ENCODE data around the gene NBAS.

The NBAS gene

GRCh38 chr2:15359716-15360531 lies 201.2 kb downstream of the NBAS start:
- TF ChIP-seq GATA1 (IDR thresholded peaks at IDR 0.05; ENCODE audit: low read depth, low read length) (no peak), POLR2A (IDR thresholded peaks at IDR 0.05; ENCODE audit: low read length) (no peak)
- no peak for DNase-seq

- TF ChIP-seq GATA1 (IDR thresholded peaks at IDR 0.05; ENCODE audit: low read depth, low read length) (no peak), POLR2A (IDR thresholded peaks at IDR 0.05; ENCODE audit: low read length) (no peak)
- DNase-seq = no peak
These were observed 203.2 kb downstream of the NBAS start for GRCh38 chr2:15357922-15358321.

- no peak for DNase-seq
These were observed 203.9 kb downstream of the NBAS start for GRCh38 chr2:15357186-15357585.

DNA sequence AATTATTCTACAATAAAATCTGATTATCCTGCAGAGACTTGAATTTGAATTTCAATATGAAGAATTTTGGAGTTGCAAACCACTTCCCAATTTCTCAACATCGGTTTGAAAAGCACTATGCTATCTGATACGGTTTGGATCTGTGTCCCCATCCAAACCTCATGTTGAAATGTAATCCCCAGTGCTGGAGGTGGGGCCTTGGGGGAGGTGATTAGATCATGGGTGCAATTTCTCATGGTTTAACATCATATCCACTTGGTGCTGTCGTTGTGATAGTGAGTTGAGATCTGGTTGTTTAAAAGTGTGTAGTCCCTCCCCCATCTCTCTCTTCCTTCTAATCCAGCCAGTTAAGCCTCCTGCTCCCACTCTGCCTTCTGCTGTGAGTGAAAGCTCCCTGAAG lies 205.7 kb downstream of the NBAS start:
- DNase-seq = no peak
- TF ChIP-seq POLR2A (IDR thresholded peaks at IDR 0.05; ENCODE audit: low read length) (no peak), GATA1 (IDR thresholded peaks at IDR 0.05; ENCODE audit: low read depth, low read length) (no peak)

More at GRCh38 chr2:15357186-15357585, 203.9 kb downstream of the NBAS start:
- no peak for TF ChIP-seq GATA1 (IDR thresholded peaks at IDR 0.05; ENCODE audit: low read depth, low read length)
- TF ChIP-seq POLR2A (IDR thresholded peaks at IDR 0.05; ENCODE audit: low read length) = no peak

GRCh38 chr2:15354596-15355366 lies 206.4 kb downstream of the NBAS start:
- no peak for TF ChIP-seq GATA1 (IDR thresholded peaks at IDR 0.05; ENCODE audit: low read depth, low read length)
- no peak for TF ChIP-seq POLR2A (IDR thresholded peaks at IDR 0.05; ENCODE audit: low read length)
- DNase-seq = no peak

- no peak for DNase-seq
- TF ChIP-seq POLR2A (IDR thresholded peaks at IDR 0.05; ENCODE audit: low read length) = no peak
- TF ChIP-seq GATA1 (IDR thresholded peaks at IDR 0.05; ENCODE audit: low read depth, low read length) = no peak
These were observed 208.8 kb downstream of the NBAS start for GRCh38 chr2:15352363-15352762.

DNA sequence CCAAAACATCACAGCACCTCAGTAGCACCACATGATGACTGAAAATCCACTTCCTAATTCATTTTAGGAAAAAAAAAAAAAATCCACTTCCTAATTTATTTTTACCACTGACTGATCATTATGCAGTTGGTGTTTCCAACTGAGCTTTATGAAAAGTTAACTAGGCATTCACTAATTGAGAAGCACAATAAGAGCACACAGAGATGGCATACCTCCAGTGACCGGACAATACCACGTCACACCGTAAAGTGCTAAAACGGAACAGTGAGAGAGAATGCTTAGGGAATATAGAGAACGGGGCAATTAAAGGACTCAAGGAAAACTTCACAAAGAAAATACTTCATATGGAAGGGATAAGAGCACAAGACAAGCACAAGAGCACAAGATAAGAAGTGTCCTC lies 212.5 kb downstream of the NBAS start:
- TF ChIP-seq GATA1 (IDR thresholded peaks at IDR 0.05; ENCODE audit: low read depth, low read length) (no peak), POLR2A (IDR thresholded peaks at IDR 0.05; ENCODE audit: low read length) (no peak)
- DNase-seq = no peak

DNA sequence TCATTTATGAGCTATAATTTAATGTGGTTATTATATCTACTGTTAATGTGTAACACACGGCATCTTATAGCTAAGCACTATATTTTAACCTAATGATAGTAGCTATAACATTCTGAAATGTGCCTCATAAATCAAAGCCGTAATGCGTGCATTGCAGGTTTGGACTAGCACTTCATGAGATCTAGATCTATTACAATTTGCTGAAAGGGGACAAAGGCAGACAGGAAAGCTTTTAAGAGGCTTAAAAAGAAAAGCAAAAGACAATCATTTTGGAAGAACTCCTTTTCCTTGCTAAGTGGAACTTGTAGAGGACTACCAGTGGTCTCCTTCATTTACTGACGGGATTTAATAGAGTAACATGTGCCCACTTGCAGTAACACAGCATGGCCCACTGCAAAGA lies 213.1 kb downstream of the NBAS start:
- DNase-seq = no peak
- TF ChIP-seq POLR2A (IDR thresholded peaks at IDR 0.05; ENCODE audit: low read length) (no peak), GATA1 (IDR thresholded peaks at IDR 0.05; ENCODE audit: low read depth, low read length) (no peak)

GRCh38 chr2:15346624-15347023 lies 214.5 kb downstream of the NBAS start:
- no peak for DNase-seq
- TF ChIP-seq GATA1 (IDR thresholded peaks at IDR 0.05; ENCODE audit: low read depth, low read length) (no peak), POLR2A (IDR thresholded peaks at IDR 0.05; ENCODE audit: low read length) (no peak)

DNA sequence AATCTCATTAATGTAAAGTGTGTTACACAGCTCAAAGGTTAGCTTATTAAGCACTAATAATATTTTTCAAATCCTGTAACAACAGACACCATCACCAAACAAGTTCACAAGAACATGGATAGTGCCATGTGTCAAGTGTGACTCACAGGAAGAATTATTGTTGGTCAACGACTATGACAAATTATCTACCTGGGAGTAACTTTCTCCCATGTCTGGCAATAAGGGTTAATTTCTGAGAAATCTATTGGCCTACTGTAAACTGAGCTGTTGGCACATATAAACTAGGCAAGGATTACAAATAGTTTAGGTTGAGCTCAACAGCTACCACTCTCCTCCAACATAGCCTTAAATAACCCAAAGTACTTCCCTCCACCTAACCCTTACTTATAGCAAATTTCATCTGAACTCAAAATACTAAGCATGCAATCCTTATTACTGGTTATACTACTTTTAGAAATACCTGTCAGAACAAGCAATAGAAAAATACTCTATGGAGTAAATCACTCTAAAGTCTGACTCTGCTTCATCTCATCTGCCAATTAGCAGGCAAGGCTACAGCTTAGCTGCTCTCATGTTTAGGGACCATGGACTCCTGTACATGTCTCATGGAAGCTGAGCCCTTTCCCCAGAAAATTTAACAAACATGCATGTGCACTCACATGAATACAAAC lies 223.0 kb downstream of the NBAS start:
- no peak for TF ChIP-seq GATA1 (IDR thresholded peaks at IDR 0.05; ENCODE audit: low read depth, low read length)
- no peak for TF ChIP-seq POLR2A (IDR thresholded peaks at IDR 0.05; ENCODE audit: low read length)
- DNase-seq = no peak

GRCh38 chr2:15334644-15335326 lies 226.3 kb downstream of the NBAS start:
- TF ChIP-seq POLR2A (IDR thresholded peaks at IDR 0.05; ENCODE audit: low read length) = no peak
- no peak for TF ChIP-seq GATA1 (IDR thresholded peaks at IDR 0.05; ENCODE audit: low read depth, low read length)
- DNase-seq = no peak

DNA sequence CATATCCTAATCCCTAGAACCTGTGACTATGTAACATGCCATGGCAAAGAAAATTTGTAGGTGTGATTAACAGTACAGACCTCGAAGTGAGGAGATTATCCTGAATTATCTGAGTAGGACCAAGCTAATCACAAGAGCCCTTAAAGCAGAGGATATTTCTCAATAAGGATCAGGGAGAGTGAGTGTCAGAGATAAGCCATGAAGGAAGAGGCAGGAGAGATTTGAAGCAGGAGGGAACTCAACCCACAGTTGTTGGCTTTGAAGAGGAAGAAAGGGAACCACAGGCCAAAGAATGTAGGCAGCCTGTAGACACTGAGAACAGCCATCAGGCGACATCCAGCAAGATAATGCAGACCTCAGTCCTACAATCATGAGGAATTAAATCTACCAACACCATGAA lies 229.3 kb downstream of the NBAS start:
- TF ChIP-seq GATA1 (IDR thresholded peaks at IDR 0.05; ENCODE audit: low read depth, low read length) = no peak
- TF ChIP-seq POLR2A (IDR thresholded peaks at IDR 0.05; ENCODE audit: low read length) = no peak
- peak in 1 of 2 experiments; percentile 19 for DNase-seq

- TF ChIP-seq POLR2A (IDR thresholded peaks at IDR 0.05; ENCODE audit: low read length) (no peak), GATA1 (IDR thresholded peaks at IDR 0.05; ENCODE audit: low read depth, low read length) (no peak)
These were observed 235.8 kb downstream of the NBAS start for GRCh38 chr2:15325296-15325695.

More at GRCh38 chr2:15325296-15325695, 235.8 kb downstream of the NBAS start:
- no peak for DNase-seq
